ENCODE results near the gene MT1M. TPM values are rescaled to one million over a fixed set of nuclear protein-coding genes. Genes with fewer than 3 reads are reported as not detected.

Gene MT1M
- total and polyA plus RNA-seq, 10 of the 15 experiments (the other 5 are each of a cell fraction or from before 2014, with no cell fraction given), result not detected

DNA sequence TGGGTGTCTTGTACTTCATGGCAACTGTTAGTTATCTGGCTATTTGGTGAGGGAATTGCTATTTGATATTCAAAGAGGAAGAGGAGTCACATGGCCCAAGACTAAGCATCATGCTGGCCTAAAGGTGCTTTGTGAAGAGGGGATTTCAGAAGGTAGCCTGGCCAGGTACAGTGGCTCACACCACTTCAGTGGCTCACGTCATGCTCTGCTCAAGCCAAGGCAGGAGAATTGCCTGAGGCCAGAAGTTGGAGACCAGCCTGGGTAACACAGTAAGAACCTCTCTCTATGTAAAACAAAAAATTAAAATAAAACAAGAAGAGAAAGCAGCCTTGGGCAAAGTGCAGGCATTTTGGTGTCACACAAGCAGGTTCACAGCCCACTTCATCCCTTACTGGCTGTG lies 12.9 kb downstream of the MT1M start:
- no peak overlapping the region for H3K9ac ChIP-seq (ENCODE audit: control insufficient read depth, insufficient read depth, low read length)
- no peak overlapping the region for H3K4me3 ChIP-seq
- ChIA-PET SMC1A (ENCODE audit: uncharacterized antibody, unreplicated experiment) (no interaction called here), POLR2A (no interaction called here), RAD21 (ENCODE audit: unreplicated experiment) (no interaction called here), CTCF (no interaction called here)
- H3K4me1 ChIP-seq (ENCODE audit: control insufficient read depth, insufficient read depth, low read length), result no peaks in the 10 kb centered on the region
- intact Hi-C loops (cut with micrococcal nuclease; ENCODE audit: unreplicated experiment) (no loop called here), in situ Hi-C loops (cut with MboI) (no loop called here)
- H3K27ac ChIP-seq (ENCODE audit: control insufficient read depth, insufficient read depth), result no peak overlapping the region
- H3K9me3 ChIP-seq (replicated peaks; ENCODE audit: control insufficient read depth, insufficient read depth, low read length), result no peaks in the 10 kb centered on the region
- no peaks in the 10 kb centered on the region for H3K79me2 ChIP-seq (ENCODE audit: control insufficient read depth, insufficient read depth, low read length)
- peaks cover 5 to 25% of the 10 kb centered on the region in 2 experiments; a peak in 3 of 4 replicates for H3K27me3 ChIP-seq (replicated peaks in 1 of 2; ENCODE audit: control insufficient read depth in 2 of 2, insufficient read depth in 2 of 2, low read length in 1 of 2)
- no peaks in the 10 kb centered on the region for H3K36me3 ChIP-seq (ENCODE audit: control insufficient read depth in 2 of 2, insufficient read depth in 2 of 2, low read length in 1 of 2)
- no peak overlapping the region for H3K4me2 ChIP-seq (ENCODE audit: control insufficient read depth, insufficient read depth)
- ATAC-seq, result no peak
- no peak for DNase-seq (ENCODE audit: low read depth, low spot score)
- H2AFZ ChIP-seq (ENCODE audit: control insufficient read depth, low read depth, low read length), result no peak overlapping the region
- WGBS (ENCODE audit: insufficient coverage, insufficient replicate concordance, low lambda C conversion rate, missing lambda C conversion rate), result 0% methylated on average over 1 of the region's 1 CpG
- no peak for FAIRE-seq
- no TSS peak for BruUV-seq (replicated peaks)
- TF ChIP-seq RAD51 (IDR thresholded peaks at IDR 0.05), result no peak
- H4K20me1 ChIP-seq (ENCODE audit: control insufficient read depth, insufficient read depth), result no peaks in the 10 kb centered on the region

DNA sequence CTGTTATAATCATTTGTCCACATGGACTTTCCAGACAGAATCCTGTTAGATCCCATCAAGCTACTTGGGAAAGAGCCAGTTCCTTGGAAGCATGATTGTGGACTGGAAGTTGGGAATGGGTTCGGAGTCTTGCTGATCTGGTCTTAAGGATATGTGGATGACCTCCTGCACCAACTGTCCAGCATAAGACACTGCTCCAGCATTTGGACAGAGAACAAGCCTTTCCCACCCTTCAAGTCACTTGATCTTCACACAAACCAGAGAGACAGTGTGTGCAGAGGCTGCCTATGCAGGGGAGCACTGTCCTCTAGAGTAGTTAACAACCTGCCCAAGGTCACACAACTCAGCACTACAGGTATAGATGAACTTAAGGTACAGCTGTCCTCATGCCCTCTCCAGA lies 13.4 kb downstream of the MT1M start:
- no peak for TF ChIP-seq ATF7 (IDR thresholded peaks at IDR 0.05; ENCODE audit: low read depth)
- no peak for TF ChIP-seq SMAD1 (IDR thresholded peaks at IDR 0.05; ENCODE audit: low read depth, partially characterized antibody)
- no peak for TF ChIP-seq ZNF274 (IDR thresholded peaks at IDR 0.05; ENCODE audit: insufficient read depth, insufficient read length)
- TF ChIP-seq KAT2A (conservative IDR thresholded peaks at IDR 0.05; ENCODE audit: control insufficient read depth, low read depth, low read length), result no peak
- TF ChIP-seq GABPA (IDR thresholded peaks at IDR 0.05; ENCODE audit: low read depth), result no peak
- no peak for TF ChIP-seq TCF7 (IDR thresholded peaks at IDR 0.05; ENCODE audit: borderline replicate concordance)
- TF ChIP-seq RFX5 (IDR thresholded peaks at IDR 0.05; ENCODE audit: low read depth, low read length), result no peak
- TF ChIP-seq, protein P1, sequence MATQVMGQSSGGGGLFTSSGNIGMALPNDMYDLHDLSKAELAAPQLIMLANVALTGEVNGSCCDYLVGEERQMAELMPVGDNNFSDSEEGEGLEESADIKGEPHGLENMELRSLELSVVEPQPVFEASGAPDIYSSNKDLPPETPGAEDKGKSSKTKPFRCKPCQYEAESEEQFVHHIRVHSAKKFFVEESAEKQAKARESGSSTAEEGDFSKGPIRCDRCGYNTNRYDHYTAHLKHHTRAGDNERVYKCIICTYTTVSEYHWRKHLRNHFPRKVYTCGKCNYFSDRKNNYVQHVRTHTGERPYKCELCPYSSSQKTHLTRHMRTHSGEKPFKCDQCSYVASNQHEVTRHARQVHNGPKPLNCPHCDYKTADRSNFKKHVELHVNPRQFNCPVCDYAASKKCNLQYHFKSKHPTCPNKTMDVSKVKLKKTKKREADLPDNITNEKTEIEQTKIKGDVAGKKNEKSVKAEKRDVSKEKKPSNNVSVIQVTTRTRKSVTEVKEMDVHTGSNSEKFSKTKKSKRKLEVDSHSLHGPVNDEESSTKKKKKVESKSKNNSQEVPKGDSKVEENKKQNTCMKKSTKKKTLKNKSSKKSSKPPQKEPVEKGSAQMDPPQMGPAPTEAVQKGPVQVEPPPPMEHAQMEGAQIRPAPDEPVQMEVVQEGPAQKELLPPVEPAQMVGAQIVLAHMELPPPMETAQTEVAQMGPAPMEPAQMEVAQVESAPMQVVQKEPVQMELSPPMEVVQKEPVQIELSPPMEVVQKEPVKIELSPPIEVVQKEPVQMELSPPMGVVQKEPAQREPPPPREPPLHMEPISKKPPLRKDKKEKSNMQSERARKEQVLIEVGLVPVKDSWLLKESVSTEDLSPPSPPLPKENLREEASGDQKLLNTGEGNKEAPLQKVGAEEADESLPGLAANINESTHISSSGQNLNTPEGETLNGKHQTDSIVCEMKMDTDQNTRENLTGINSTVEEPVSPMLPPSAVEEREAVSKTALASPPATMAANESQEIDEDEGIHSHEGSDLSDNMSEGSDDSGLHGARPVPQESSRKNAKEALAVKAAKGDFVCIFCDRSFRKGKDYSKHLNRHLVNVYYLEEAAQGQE (IDR thresholded peaks at IDR 0.05; ENCODE audit: low read depth, low read length), result peak; percentile 20; the same call in 1 of the 2 replicates
- ChIA-PET RAD21 (ENCODE audit: unreplicated experiment) (no interaction called here), POLR2A (no interaction called here), SMC1A (ENCODE audit: uncharacterized antibody, unreplicated experiment) (interaction anchor here (0.9 kb wide), 1 partner anchor 44 kb away, joined by 3 read pairs; no protein-coding TSS in a partner anchor), CTCF (no interaction called here)
- no peaks in the 10 kb centered on the region for H3K9me3 ChIP-seq (replicated peaks; ENCODE audit: control insufficient read depth, insufficient read depth, low read length)
- 8% methylated on average over 1 of the region's 1 CpG for WGBS (ENCODE audit: insufficient coverage, insufficient replicate concordance, low lambda C conversion rate, missing lambda C conversion rate)
- no peak overlapping the region for H3K9ac ChIP-seq (ENCODE audit: control insufficient read depth, insufficient read depth, low read length)
- no TSS peak for BruUV-seq (replicated peaks)
- no peak overlapping the region for H3K27ac ChIP-seq (ENCODE audit: control insufficient read depth, insufficient read depth)
- peaks cover 5 to 25% of the 10 kb centered on the region in 2 experiments; a peak in 3 of 4 replicates for H3K27me3 ChIP-seq (replicated peaks in 1 of 2; ENCODE audit: control insufficient read depth in 2 of 2, insufficient read depth in 2 of 2, low read length in 1 of 2)
- no peak for FAIRE-seq
- no peak for ATAC-seq
- no peak for DNase-seq (ENCODE audit: low read depth, low spot score)
- in situ Hi-C loops (cut with MboI) (no loop called here), intact Hi-C loops (cut with micrococcal nuclease; ENCODE audit: unreplicated experiment) (no loop called here)
- H2AFZ ChIP-seq (ENCODE audit: control insufficient read depth, low read depth, low read length), result no peak overlapping the region
- no peak overlapping the region for H3K4me2 ChIP-seq (ENCODE audit: control insufficient read depth, insufficient read depth)
- no peaks in the 10 kb centered on the region for H3K36me3 ChIP-seq (ENCODE audit: control insufficient read depth in 2 of 2, insufficient read depth in 2 of 2, low read length in 1 of 2)
- H3K79me2 ChIP-seq (ENCODE audit: control insufficient read depth, insufficient read depth, low read length), result no peaks in the 10 kb centered on the region
- H3K4me1 ChIP-seq (ENCODE audit: control insufficient read depth, insufficient read depth, low read length), result no peaks in the 10 kb centered on the region
- H3K4me3 ChIP-seq, result no peak overlapping the region
- H4K20me1 ChIP-seq (ENCODE audit: control insufficient read depth, insufficient read depth), result no peaks in the 10 kb centered on the region
